IMR-90 (cell line): Measurements from ENCODE around the gene TRAPPC2L. TPM values are rescaled to one million over a fixed set of nuclear protein-coding genes. Genes with fewer than 3 reads are reported as not detected.
A peak's percentile ranks its signal among the peaks of the same experiment; 100 is the strongest.

Experiments used
- ATAC-seq: fragments of 200-7000 bp; cut with Tn5 transposase; 2 replicates; pipeline ENCODE4 v1.9.1; 2020; ENCODE audit warnings: low read depth, mild to moderate bottlenecking, moderate library complexity
- BruUV-seq: library from RNA; stranded (reverse); fragments of 400-500 nt; replicated peaks from 2 replicates; lab custom pipeline; 2021; lab: Mats Ljungman, UMichigan
- CTCF ChIA-PET: fragments of 300-600 bp; formaldehyde crosslinking; extraction: SDS; loops from one replicate; lab custom pipeline; 2021; ENCODE audit warnings: antibody characterized with exemption; lab: Yijun Ruan, JAX
- POLR2A ChIA-PET: fragments of 300-600 bp; sonication (Branson Sonifier 250); formaldehyde crosslinking; loops from one replicate; lab custom pipeline; 2022; ENCODE audit warnings: antibody characterized with exemption; ENCODE audit not compliant: unreplicated experiment; lab: Charles Lee
- DNase-seq: peaks from one replicate; pipeline ENCODE4 v3.0.0; 2013
- H2AFZ ChIP-seq: replicated peaks from 2 replicates; pipeline ENCODE3; 2013; ENCODE audit warnings: low read length, mild to moderate bottlenecking; ENCODE audit not compliant: poor library complexity
- H2AK5ac ChIP-seq: 2 replicates; pipeline ENCODE4 v1.6.1; 2013; ENCODE audit warnings: low read depth, low read length, inconsistent platforms
- H2AK9ac ChIP-seq: replicated peaks from 2 replicates; pipeline ENCODE3; 2013; ENCODE audit warnings: mild to moderate bottlenecking, low read depth, low read length, moderate library complexity; ENCODE audit not compliant: poor library complexity
- H2BK120ac ChIP-seq: 2 replicates; pipeline ENCODE4 v1.6.1; 2013; ENCODE audit warnings: low read depth, low read length, inconsistent platforms
- H2BK15ac ChIP-seq: 3 replicates; pipeline ENCODE4 v1.6.1; 2013; ENCODE audit warnings: low read depth, low read length, inconsistent platforms
- H2BK20ac ChIP-seq: 2 replicates; pipeline ENCODE4 v1.6.1; 2013; ENCODE audit warnings: low read depth, mild to moderate bottlenecking, inconsistent platforms, low read length, moderate library complexity
- H2BK5ac ChIP-seq: 2 replicates; pipeline ENCODE4 v1.6.1; 2013; ENCODE audit warnings: mild to moderate bottlenecking, low read depth, low read length, inconsistent platforms; ENCODE audit not compliant: poor library complexity, severe bottlenecking
- H3K14ac ChIP-seq: replicated peaks from 2 replicates; pipeline ENCODE4 v1.6.1; 2013; ENCODE audit warnings: low read depth, low read length, inconsistent platforms
- H3K18ac ChIP-seq: 2 replicates; pipeline ENCODE4 v1.6.1; 2013; ENCODE audit warnings: low read depth, low read length, control low read depth
- H3K23ac ChIP-seq: 2 replicates; pipeline ENCODE4 v1.6.1; 2013; ENCODE audit warnings: low read depth, low read length, inconsistent platforms
- H3K27ac ChIP-seq: 2 replicates; pipeline ENCODE4 v1.5.1; 2013; ENCODE audit warnings: mild to moderate bottlenecking, control low read depth, low read length; ENCODE audit not compliant: insufficient read depth
- H3K27me3 ChIP-seq: 2 replicates; pipeline ENCODE4 v1.6.1; 2013; ENCODE audit warnings: low read length; ENCODE audit not compliant: control insufficient read depth, insufficient read depth
- H3K36me3 ChIP-seq: 2 replicates; pipeline ENCODE4 v1.6.1; 2013; ENCODE audit warnings: low read length, mixed read lengths; ENCODE audit not compliant: control insufficient read depth, insufficient read depth
- H3K4ac ChIP-seq: 2 replicates; pipeline ENCODE4 v1.6.1; 2013; ENCODE audit warnings: low read depth, low read length, inconsistent platforms
- H3K4me1 ChIP-seq: 2 replicates; pipeline ENCODE4 v1.6.1; 2013; ENCODE audit warnings: low read length, mixed read lengths; ENCODE audit not compliant: control insufficient read depth, insufficient read depth
- H3K4me2 ChIP-seq: 2 replicates; pipeline ENCODE4 v1.6.1; 2013; ENCODE audit warnings: low read depth, mild to moderate bottlenecking, control low read depth, low read length, moderate library complexity
- H3K4me3 ChIP-seq: 2 replicates; pipeline ENCODE4 v1.5.1; 2013; ENCODE audit warnings: low read depth, mild to moderate bottlenecking, control low read depth, low read length, moderate library complexity; ENCODE audit not compliant: insufficient read depth
- H3K56ac ChIP-seq: 2 replicates; pipeline ENCODE4 v1.6.1; 2013; ENCODE audit warnings: low read length, inconsistent platforms; ENCODE audit not compliant: insufficient read depth; ENCODE audit errors: extremely low read depth
- H3K79me1 ChIP-seq, 2 experiments: 2 replicates each; pipeline ENCODE4 v1.6.1; 2013; ENCODE audit warnings: low read length in 2 of 2, inconsistent platforms in 1 of 2, low read depth in 1 of 2
- H3K9ac ChIP-seq: 2 replicates; pipeline ENCODE4 v1.6.1; 2013; ENCODE audit warnings: low read depth, low read length, control low read depth
- H3K9me1 ChIP-seq: 2 replicates; pipeline ENCODE4 v1.6.1; 2013; ENCODE audit warnings: low read length, inconsistent platforms; ENCODE audit not compliant: insufficient read depth
- H3K9me3 ChIP-seq: 2 replicates; pipeline ENCODE4 v1.6.1; 2013; ENCODE audit warnings: low read length; ENCODE audit not compliant: control insufficient read depth, insufficient read depth
- H4K20me1 ChIP-seq: 2 replicates; pipeline ENCODE4 v1.6.1; 2013; ENCODE audit warnings: low read length, inconsistent platforms; ENCODE audit not compliant: insufficient read depth
- H4K5ac ChIP-seq: 2 replicates; pipeline ENCODE4 v1.6.1; 2013; ENCODE audit warnings: mild to moderate bottlenecking, low read depth, low read length, control low read depth
- H4K8ac ChIP-seq, 2 experiments: 2 replicates each; pipeline ENCODE4 v1.6.1; 2013; ENCODE audit warnings: low read depth in 2 of 2, low read length in 2 of 2, control low read depth in 1 of 2, inconsistent platforms in 1 of 2
- H4K91ac ChIP-seq: 2 replicates; pipeline ENCODE4 v1.6.1; 2013; ENCODE audit warnings: low read depth, low read length, inconsistent platforms; ENCODE audit not compliant: insufficient read depth
- CTCF ChIP-seq: conservative IDR thresholded peaks from 2 replicates; pipeline ENCODE4 v1.5.1; 2012; ENCODE audit warnings: mild to moderate bottlenecking, low read depth, low read length, improper control_type of control experiment
- FOS ChIP-seq: fragments of 150-350 bp; IDR thresholded peaks from 2 replicates; pipeline ENCODE4 v1.6.1; 2016; ENCODE audit warnings: low read depth, low read length
- MAFK ChIP-seq: IDR thresholded peaks from 2 replicates; pipeline ENCODE4 v1.6.1; 2012; ENCODE audit warnings: low read depth, low read length, improper control_type of control experiment
- NFE2L2 ChIP-seq: fragments of 150-350 bp; IDR thresholded peaks from 2 replicates; pipeline ENCODE4 v1.6.1; 2016; ENCODE audit warnings: low read depth, mild to moderate bottlenecking, low read length
- RAD21 ChIP-seq: IDR thresholded peaks from 2 replicates; pipeline ENCODE4 v1.6.1; 2012; ENCODE audit warnings: low read length, improper control_type of control experiment
- RCOR1 ChIP-seq: IDR thresholded peaks from 2 replicates; pipeline ENCODE4 v1.6.1; 2012; ENCODE audit warnings: mild to moderate bottlenecking, low read length, improper control_type of control experiment; ENCODE audit not compliant: insufficient replicate concordance
- RFX5 ChIP-seq: IDR thresholded peaks from 2 replicates; pipeline ENCODE4 v1.8.0; 2012; ENCODE audit warnings: low read depth, mild to moderate bottlenecking, low read length, moderate library complexity
- USF2 ChIP-seq: fragments of 150-350 bp; IDR thresholded peaks from 2 replicates; pipeline ENCODE4 v1.6.1; 2017; ENCODE audit warnings: mild to moderate bottlenecking, antibody characterized with exemption, low read length, low read depth
- WGBS, 2 experiments: methylation state at CpG; one replicate each; pipeline versions ENCODE4 v1.1.5 to v1.1.7; 2013; ENCODE audit warnings: missing lambda C conversion rate in 2 of 2; ENCODE audit not compliant: insufficient read length in 1 of 2; ENCODE audit errors: extremely low coverage in 2 of 2; 5-methylcytosine and 5-hydroxymethylcytosine counted together
- dilution Hi-C: fragments of 300-500 bp; cut with HindIII; formaldehyde crosslinking; loops from one replicate; pipeline ENCODE4 v1.14.3; 2018; ENCODE audit warnings: low sequenced_read_pairs; ENCODE audit not compliant: unreplicated experiment
- in situ Hi-C: fragments of 300-500 bp; cut with MboI; formaldehyde crosslinking; loops from 3 replicates; pipeline ENCODE4 v1.14.3; 2019; ENCODE audit warnings: low sequenced_read_pairs, inconsistent platforms, mixed read lengths
- intact Hi-C: fragments of 100-400 bp; cut with micrococcal nuclease; formaldehyde crosslinking; loops from 2 replicates; pipeline ENCODE4 v1.10.0; 2022
- polyA plus RNA-seq, 3 experiments: library from polyadenylated mRNA; depleted of rRNA; stranded (reverse); fragments of >200 nt; gene quantifications; 2 replicates each; pipeline ENCODE4 v1.2.3, GENCODE V29; 2012; ENCODE audit warnings: low replicate concordance in 1 of 3
- total RNA-seq: library from RNA; depleted of rRNA; stranded (reverse); fragments of >200 nt; gene quantifications from 2 replicates; pipeline ENCODE4 v1.2.3, GENCODE V29; 2012

Gene TRAPPC2L
- total and polyA plus RNA-seq, 2 of the 4 experiments (the other 2 are of a cell fraction) = 102 to 109 TPM

- no peak overlapping the region for H3K23ac ChIP-seq
- no peak overlapping the region for H2AK5ac ChIP-seq
- CTCF ChIA-PET = interaction anchor here (1.7 kb wide), 1 partner anchor 41 kb away, joined by 4 read pairs; no protein-coding TSS in a partner anchor
- H3K56ac ChIP-seq = no peak overlapping the region
- no peak overlapping the region for H3K4me3 ChIP-seq
- H3K9me1 ChIP-seq = peaks cover 5% of the 10 kb centered on the region
- no peak for ATAC-seq
- no peak overlapping the region for H2BK5ac ChIP-seq
- H3K79me1 ChIP-seq = no peaks in the 10 kb centered on the region; a peak in 1 of 4 replicates
- 92% methylated on average over 39 of the region's 41 CpGs; no CpG with 5 or more reads in 1 of the 2 experiments for WGBS, 2 experiments
- DNase-seq = no peak
- H2BK120ac ChIP-seq = no peak overlapping the region
- no peak overlapping the region for H3K9ac ChIP-seq
- no peak overlapping the region for H3K27ac ChIP-seq
- no peak overlapping the region for H4K8ac ChIP-seq
- H3K36me3 ChIP-seq = peaks cover 5% of the 10 kb centered on the region; the same call in 1 of the 2 replicates
- intact Hi-C loops (loop anchor here (1.0 kb wide), 1 partner anchor 40 kb away; the partner anchor contains the start of gene TRAPPC2L), in situ Hi-C loops (no loop called here), dilution Hi-C loops (no loop called here)
- H4K20me1 ChIP-seq = no peaks in the 10 kb centered on the region; the same call in 1 of the 2 replicates
- TF ChIP-seq RCOR1 (no peak), RFX5 (no peak), FOS (no peak), CTCF (no peak), RAD21 (no peak), MAFK (no peak), USF2 (no peak), NFE2L2 (no peak)
- no peak overlapping the region for H3K4me2 ChIP-seq
- H4K5ac ChIP-seq = no peak overlapping the region
- POLR2A ChIA-PET = no interaction called here
- peak overlapping the region; percentile 49 for H2AFZ ChIP-seq
- no peak overlapping the region for H3K18ac ChIP-seq
- no peak overlapping the region for H2BK20ac ChIP-seq
- no peak overlapping the region for H4K91ac ChIP-seq
- H3K4me1 ChIP-seq = peaks cover 14% of the 10 kb centered on the region
- peak overlapping the region; percentile 69 for H2AK9ac ChIP-seq
- H2BK15ac ChIP-seq = no peak overlapping the region
- H3K27me3 ChIP-seq = no peaks in the 10 kb centered on the region
- BruUV-seq = no TSS peak
- no peaks in the 10 kb centered on the region for H3K9me3 ChIP-seq
- H3K4ac ChIP-seq = no peak overlapping the region
- H3K14ac ChIP-seq = no peak overlapping the region
These were observed 40.0 kb upstream of the TRAPPC2L start for GRCh38 chr16:88816736-88817535.
